Measurements from ENCODE around the gene GABARAP.
"Not testable (repeated sequence)": the region's sequence is repeated elsewhere in the genome, so short reads cannot be mapped to it uniquely, and the experiment has no call there.

GABARAP gene

GRCh38 chr17:7252176-7253043 is 10.2 kb upstream of the GABARAP start, which contains the start of gene ELP5:
ELP5 (plus strand) TSS chr17:7252215; CDS start chr17:7252551, 336 bp downstream.
- H3K36me3 Mint-ChIP-seq (ENCODE audit: low read depth), result peaks cover 27% of the 10 kb centered on the region
- no peaks in the 10 kb centered on the region for H3K27me3 Mint-ChIP-seq (ENCODE audit: low read depth)
- H3K9me3 Mint-ChIP-seq, result no peaks in the 10 kb centered on the region
- H3K4me3 Mint-ChIP-seq, result peak within 1 kb of the TSS; percentile 96
- peak within 1 kb of the TSS; percentile 98 for H3K27ac Mint-ChIP-seq
- peaks cover 27% of the 10 kb centered on the region for H3K4me1 Mint-ChIP-seq (ENCODE audit: low read depth)

DNA sequence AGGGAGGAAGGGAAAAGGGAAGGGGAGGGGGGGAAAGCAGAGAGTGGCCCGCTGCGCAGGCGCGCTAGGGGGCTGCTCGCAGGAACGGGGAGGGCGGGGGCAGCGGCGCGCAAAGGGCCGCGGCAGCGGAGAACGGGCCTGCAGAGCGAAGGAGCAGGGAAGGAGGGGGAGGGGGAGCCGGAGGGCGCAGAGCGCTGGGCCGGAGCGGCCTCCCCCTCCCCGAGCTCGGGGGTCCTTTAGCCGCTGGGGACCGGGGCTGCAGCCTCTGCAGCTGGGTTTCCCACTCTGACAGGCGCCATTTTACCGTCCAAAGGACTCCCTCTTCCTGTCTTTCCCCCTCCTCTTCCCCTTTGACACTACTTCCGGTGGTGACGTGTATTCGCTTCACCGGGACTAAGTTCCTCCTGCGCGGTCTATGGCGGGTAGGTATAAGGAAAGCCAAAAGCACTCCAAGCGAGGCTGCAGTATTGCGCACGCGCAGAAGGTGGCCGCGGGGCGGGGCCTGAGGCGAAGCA is 9.5 kb upstream of the GABARAP start, which contains the start of gene CTDNEP1:
CTDNEP1 (minus strand) TSS at position 74 of the 515 bp plus-strand sequence. CDS start 438 bp downstream, outside the sequence.
- Mint-ChIP-seq H3K4me3 (peak within 1 kb of the TSS; percentile 96), H3K27me3 (ENCODE audit: low read depth) (no peaks in the 10 kb centered on the region), H3K27ac (peak within 1 kb of the TSS; percentile 98), H3K36me3 (ENCODE audit: low read depth) (peaks cover 31% of the 10 kb centered on the region), H3K4me1 (ENCODE audit: low read depth) (peaks cover 29% of the 10 kb centered on the region), H3K9me3 (no peaks in the 10 kb centered on the region)

DNA sequence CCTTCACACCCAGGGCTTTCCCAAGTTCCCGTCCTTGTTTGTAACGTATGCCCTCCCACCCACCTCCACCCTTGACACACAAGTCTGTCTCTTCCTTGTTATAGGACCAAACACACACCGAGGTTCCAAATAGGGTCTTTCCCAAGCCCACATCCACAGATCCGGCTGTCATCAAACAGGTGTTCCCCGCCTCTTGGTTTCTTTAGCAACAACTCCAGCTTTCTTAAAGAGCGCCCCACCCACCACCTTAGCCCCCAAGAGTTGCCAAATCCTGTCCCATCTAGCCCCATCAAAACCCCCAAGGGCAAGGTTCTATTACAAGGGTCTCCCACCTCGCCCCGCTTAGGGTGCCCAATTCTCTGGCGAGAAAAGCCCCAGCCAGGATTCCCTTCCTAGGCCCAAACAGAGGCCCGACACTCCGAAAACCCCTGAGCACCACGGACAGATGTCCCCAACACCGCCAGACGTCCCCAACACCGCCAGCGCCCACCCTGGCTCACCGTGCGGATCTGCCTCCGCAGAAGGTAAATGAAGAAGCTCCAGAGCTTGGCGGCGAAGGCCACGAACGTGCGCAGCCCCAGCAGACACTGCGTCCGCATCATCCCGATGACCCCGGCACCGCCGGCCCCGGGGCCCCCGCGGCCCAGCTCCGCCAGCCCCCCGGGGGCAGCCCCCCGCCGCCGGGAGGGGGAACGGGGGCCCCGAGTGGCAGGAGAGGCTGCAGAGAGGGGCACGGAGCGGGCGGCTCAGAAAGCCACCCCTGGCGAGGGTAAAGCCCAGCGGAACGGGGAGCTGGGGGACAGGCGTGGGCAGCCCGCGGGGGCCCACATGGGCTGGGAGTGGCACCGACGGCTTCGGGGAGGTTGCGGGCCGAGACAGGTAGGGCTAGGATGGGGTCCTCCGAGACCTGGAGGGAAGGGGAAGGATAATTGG is 8.7 kb upstream of the GABARAP start:
- Mint-ChIP-seq H3K36me3 (ENCODE audit: low read depth) (peaks cover 31% of the 10 kb centered on the region), H3K4me1 (ENCODE audit: low read depth) (peaks cover 27% of the 10 kb centered on the region), H3K4me3 (peak overlapping the region; percentile 96), H3K27ac (peak overlapping the region; percentile 88), H3K9me3 (no peaks in the 10 kb centered on the region), H3K27me3 (ENCODE audit: low read depth) (no peaks in the 10 kb centered on the region)

GRCh38 chr17:7249830-7250229 is 7.6 kb upstream of the GABARAP start:
- Mint-ChIP-seq H3K9me3 (no peaks in the 10 kb centered on the region), H3K4me1 (ENCODE audit: low read depth) (peaks cover 30% of the 10 kb centered on the region), H3K4me3 (peak overlapping the region; percentile 96), H3K27ac (peak overlapping the region; percentile 88), H3K36me3 (ENCODE audit: low read depth) (peaks cover 33% of the 10 kb centered on the region), H3K27me3 (ENCODE audit: low read depth) (no peaks in the 10 kb centered on the region)

- no peaks in the 10 kb centered on the region for H3K9me3 Mint-ChIP-seq
- H3K4me3 Mint-ChIP-seq, result peak overlapping the region; percentile 57
- peaks cover 33% of the 10 kb centered on the region for H3K36me3 Mint-ChIP-seq (ENCODE audit: low read depth)
- H3K27ac Mint-ChIP-seq, result peak overlapping the region; percentile 64
- H3K27me3 Mint-ChIP-seq (ENCODE audit: low read depth), result no peaks in the 10 kb centered on the region
- H3K4me1 Mint-ChIP-seq (ENCODE audit: low read depth), result peaks cover 30% of the 10 kb centered on the region
Observed at GRCh38 chr17:7249214-7249613, 7.0 kb upstream of the GABARAP start.

DNA sequence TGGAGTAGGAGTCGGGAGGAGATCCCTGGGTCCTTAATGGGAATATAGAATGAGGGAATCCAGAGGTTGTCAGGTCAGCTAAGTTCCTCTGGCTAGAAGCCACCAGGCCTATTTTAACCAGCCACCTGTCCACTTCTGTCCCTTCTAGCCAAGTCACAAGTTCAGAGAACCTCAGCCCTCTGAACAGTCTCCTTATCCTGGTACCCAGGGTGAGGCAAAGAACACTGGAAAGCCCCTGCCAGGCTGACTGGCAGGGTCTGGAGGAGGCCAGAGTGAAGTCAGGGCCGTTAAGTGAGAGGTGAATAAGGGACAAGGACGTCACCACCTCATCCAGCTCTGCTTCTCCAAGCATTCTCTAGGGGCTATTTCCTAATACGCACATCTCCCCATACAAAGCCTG is 6.5 kb upstream of the GABARAP start:
- H3K27ac Mint-ChIP-seq, result no peak overlapping the region
- H3K36me3 Mint-ChIP-seq (ENCODE audit: low read depth), result peaks cover 31% of the 10 kb centered on the region
- no peaks in the 10 kb centered on the region for H3K27me3 Mint-ChIP-seq (ENCODE audit: low read depth)
- peaks cover 31% of the 10 kb centered on the region for H3K4me1 Mint-ChIP-seq (ENCODE audit: low read depth)
- no peaks in the 10 kb centered on the region for H3K9me3 Mint-ChIP-seq
- H3K4me3 Mint-ChIP-seq, result peak overlapping the region; percentile 57

- Mint-ChIP-seq H3K27me3 (ENCODE audit: low read depth) (no peaks in the 10 kb centered on the region), H3K27ac (peak overlapping the region; percentile 23), H3K9me3 (no peaks in the 10 kb centered on the region), H3K36me3 (ENCODE audit: low read depth) (peaks cover 31% of the 10 kb centered on the region), H3K4me1 (ENCODE audit: low read depth) (peaks cover 31% of the 10 kb centered on the region), H3K4me3 (no peak overlapping the region)
Observed at GRCh38 chr17:7246779-7247178, 4.5 kb upstream of the GABARAP start.

DNA sequence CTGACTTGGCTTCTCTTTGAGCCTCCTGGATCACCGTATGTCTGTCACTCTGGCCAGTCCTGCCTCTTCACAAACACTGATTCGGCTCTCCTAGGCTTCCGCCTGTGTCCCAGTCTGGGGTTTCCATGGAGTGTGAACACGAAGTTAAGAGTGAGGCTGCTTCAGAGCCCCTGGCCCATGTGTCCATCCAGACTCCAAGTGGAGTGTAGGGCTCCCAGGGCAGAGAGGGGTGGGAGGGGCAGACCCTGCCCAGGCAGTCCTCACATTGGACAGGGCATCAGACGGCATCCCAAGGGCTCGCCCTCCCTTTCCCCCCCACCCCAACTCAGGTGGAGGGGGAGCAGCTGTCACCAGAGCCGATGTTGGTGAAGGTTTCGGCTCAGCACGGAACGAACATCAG is 1.6 kb upstream of the GABARAP start:
- Mint-ChIP-seq H3K27ac (peak overlapping the region; percentile 86), H3K4me3 (peak overlapping the region; percentile 30), H3K36me3 (ENCODE audit: low read depth) (peaks cover 45% of the 10 kb centered on the region)

DNA sequence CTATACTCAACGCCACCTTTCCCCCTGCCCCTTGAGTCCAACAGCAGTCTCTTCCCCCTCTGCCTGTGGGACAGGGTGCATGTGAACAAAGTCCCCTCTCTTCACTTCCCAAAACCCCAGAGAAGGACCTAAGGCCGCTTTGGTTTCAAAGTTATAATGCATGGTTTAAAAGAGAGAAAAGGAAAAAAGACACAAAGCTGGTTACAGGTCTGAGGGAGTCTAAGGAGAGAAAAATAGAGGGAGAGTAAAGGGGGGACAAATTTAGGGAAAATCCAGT is 1.1 kb upstream of the GABARAP start:
- Mint-ChIP-seq H3K4me3 (peak overlapping the region; percentile 82), H3K27ac (peak overlapping the region; percentile 86), H3K36me3 (ENCODE audit: low read depth) (peaks cover 45% of the 10 kb centered on the region), H3K27me3 (ENCODE audit: low read depth) (no peaks in the 10 kb centered on the region), H3K4me1 (ENCODE audit: low read depth) (peaks cover 39% of the 10 kb centered on the region), H3K9me3 (no peaks in the 10 kb centered on the region)

More for the DNA sequence above, 1.6 kb upstream of the GABARAP start:
- peaks cover 43% of the 10 kb centered on the region for H3K4me1 Mint-ChIP-seq (ENCODE audit: low read depth)
- H3K27me3 Mint-ChIP-seq (ENCODE audit: low read depth); H3K9me3 Mint-ChIP-seq: not testable (repeated sequence)

- Mint-ChIP-seq H3K36me3 (ENCODE audit: low read depth) (peaks cover 45% of the 10 kb centered on the region), H3K27me3 (ENCODE audit: low read depth) (no peaks in the 10 kb centered on the region), H3K27ac (peak overlapping the region; percentile 96), H3K9me3 (no peaks in the 10 kb centered on the region), H3K4me3 (peak overlapping the region; percentile 92), H3K4me1 (ENCODE audit: low read depth) (peaks cover 39% of the 10 kb centered on the region)
Observed at GRCh38 chr17:7242717-7243452, 636 bp upstream of the GABARAP start.

DNA sequence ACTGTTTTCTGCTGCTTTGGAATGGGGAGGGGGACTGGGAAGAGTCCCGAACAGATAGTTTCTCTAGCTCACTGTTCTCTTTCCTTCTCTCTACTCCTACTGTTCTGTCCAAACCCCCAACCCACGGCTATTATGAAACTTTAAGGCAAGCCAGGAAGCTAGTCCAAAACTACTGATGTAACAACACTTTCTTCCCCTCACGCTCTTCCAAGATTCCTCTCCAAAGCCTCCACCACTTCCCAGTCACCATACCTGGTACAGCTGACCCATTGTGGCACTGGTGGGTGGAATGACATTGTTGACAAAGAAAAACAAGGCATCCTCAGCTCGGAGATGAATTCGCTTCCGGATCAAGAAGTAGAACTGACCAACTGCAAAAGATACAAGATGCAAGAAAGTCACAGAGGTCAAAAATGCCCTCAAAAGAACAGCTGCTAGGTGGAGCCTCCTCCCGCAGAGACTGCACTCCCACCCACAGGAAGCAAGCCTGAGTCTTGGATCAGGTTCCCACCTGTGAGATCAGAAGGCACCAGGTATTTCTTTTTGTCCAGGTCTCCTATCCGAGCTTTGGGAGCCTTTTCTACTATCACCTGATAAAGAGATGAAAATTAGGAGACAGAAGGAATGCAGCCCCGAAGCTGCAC is 1.0 kb downstream of the GABARAP start:
- H3K27ac Mint-ChIP-seq, result peak overlapping the region; percentile 96
- peak overlapping the region; percentile 92 for H3K4me3 Mint-ChIP-seq
- no peaks in the 10 kb centered on the region for H3K27me3 Mint-ChIP-seq (ENCODE audit: low read depth)
- H3K4me1 Mint-ChIP-seq (ENCODE audit: low read depth), result peaks cover 50% of the 10 kb centered on the region
- peaks cover 45% of the 10 kb centered on the region for H3K36me3 Mint-ChIP-seq (ENCODE audit: low read depth)
- H3K9me3 Mint-ChIP-seq, result no peaks in the 10 kb centered on the region

- H3K27me3 Mint-ChIP-seq (ENCODE audit: low read depth), result no peaks in the 10 kb centered on the region
- peak overlapping the region; percentile 92 for H3K4me3 Mint-ChIP-seq
- peaks cover 45% of the 10 kb centered on the region for H3K36me3 Mint-ChIP-seq (ENCODE audit: low read depth)
- H3K9me3 Mint-ChIP-seq, result no peaks in the 10 kb centered on the region
- H3K4me1 Mint-ChIP-seq (ENCODE audit: low read depth), result peaks cover 52% of the 10 kb centered on the region
- H3K27ac Mint-ChIP-seq, result peak overlapping the region; percentile 96
Observed at GRCh38 chr17:7240375-7240774, 1.9 kb downstream of the GABARAP start.

- H3K4me1 Mint-ChIP-seq (ENCODE audit: low read depth), result peaks cover 60% of the 10 kb centered on the region
- H3K36me3 Mint-ChIP-seq (ENCODE audit: low read depth), result peaks cover 53% of the 10 kb centered on the region
- no peaks in the 10 kb centered on the region for H3K9me3 Mint-ChIP-seq
- peak within 1 kb of the TSS; percentile 96 for H3K27ac Mint-ChIP-seq
- peak within 1 kb of the TSS; percentile 92 for H3K4me3 Mint-ChIP-seq
- no peaks in the 10 kb centered on the region for H3K27me3 Mint-ChIP-seq (ENCODE audit: low read depth)
Observed at GRCh38 chr17:7239091-7240027, 2.9 kb downstream of the GABARAP start, which contains the start of gene PHF23. PHF23 (minus strand) TSS chr17:7239457; CDS start chr17:7239279, 178 bp downstream.
